Measurements from ENCODE around the gene GNG10.

The GNG10 gene

DNA sequence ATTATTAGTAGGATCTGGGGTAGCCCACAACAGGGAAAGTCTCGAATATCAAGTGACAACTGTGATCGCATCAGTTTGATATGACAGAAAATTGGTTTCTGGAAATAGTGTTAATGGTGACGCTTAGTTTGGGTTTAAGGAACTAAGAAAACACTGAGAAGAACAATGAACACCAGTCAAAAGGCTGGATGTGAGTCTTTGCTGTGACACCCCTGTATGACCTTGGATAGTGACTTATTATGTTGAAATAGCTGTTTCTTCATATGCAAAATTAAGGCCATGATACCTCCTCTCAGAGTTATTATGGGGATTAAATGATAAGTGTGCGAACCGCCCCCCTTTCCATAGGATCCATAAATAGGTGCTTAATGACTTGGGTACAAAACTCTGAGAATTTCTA, 29.3 kb upstream of the GNG10 start:
- Histone ChIP-seq H3K4me3 (ENCODE audit: low read depth, low read length) (peak overlapping the region; percentile 69), H3K4me1 (no peaks in the 10 kb centered on the region), H3K36me3 (no peaks in the 10 kb centered on the region), H3K9me3 (no peaks in the 10 kb centered on the region), H3K27me3 (no peaks in the 10 kb centered on the region)
- no peak for DNase-seq
- TF ChIP-seq, protein P1, sequence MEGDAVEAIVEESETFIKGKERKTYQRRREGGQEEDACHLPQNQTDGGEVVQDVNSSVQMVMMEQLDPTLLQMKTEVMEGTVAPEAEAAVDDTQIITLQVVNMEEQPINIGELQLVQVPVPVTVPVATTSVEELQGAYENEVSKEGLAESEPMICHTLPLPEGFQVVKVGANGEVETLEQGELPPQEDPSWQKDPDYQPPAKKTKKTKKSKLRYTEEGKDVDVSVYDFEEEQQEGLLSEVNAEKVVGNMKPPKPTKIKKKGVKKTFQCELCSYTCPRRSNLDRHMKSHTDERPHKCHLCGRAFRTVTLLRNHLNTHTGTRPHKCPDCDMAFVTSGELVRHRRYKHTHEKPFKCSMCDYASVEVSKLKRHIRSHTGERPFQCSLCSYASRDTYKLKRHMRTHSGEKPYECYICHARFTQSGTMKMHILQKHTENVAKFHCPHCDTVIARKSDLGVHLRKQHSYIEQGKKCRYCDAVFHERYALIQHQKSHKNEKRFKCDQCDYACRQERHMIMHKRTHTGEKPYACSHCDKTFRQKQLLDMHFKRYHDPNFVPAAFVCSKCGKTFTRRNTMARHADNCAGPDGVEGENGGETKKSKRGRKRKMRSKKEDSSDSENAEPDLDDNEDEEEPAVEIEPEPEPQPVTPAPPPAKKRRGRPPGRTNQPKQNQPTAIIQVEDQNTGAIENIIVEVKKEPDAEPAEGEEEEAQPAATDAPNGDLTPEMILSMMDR (IDR thresholded peaks at IDR 0.05; ENCODE audit: low read depth, low read length): no peak

DNA sequence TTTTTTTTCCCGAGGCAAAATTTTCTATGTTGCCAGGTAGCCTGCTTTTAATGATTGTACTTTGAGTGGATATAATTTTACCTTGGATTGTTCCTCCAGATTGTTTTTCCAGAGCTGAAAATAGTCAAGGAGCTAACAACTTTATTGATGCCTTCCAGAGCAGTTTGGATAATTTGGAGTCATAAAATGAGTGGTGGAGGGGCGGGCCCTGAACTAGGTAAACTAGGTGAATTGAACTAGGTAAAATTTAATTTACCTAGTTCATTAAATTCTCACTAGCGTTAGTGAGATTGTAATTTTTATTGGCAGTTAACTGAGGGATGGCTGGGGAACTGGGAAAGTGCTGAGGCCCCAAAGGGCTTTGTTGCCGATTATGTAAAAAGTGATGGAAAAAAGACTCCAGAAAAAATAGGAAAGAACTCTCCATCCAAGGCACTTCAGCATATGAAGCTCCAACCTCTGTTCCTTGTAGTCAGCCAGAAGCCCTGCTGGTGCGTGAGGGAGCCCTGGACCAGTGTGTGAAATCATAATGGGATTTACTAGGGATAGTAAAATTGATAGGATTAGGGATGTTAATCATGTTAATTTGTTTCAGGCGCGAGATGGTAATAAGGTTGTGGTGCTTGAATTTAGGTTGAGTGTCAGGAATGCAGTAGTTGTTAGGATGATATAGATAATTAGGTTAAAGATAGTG, 28.6 kb upstream of the GNG10 start:
- H3K4me1 ChIP-seq: no peaks in the 10 kb centered on the region
- no peak for DNase-seq
- no peaks in the 10 kb centered on the region for H3K9me3 ChIP-seq
- H3K36me3 ChIP-seq: no peaks in the 10 kb centered on the region
- TF ChIP-seq, protein P1 (IDR thresholded peaks at IDR 0.05; ENCODE audit: low read depth, low read length): no peak
- H3K4me3 ChIP-seq (ENCODE audit: low read depth, low read length): peak overlapping the region; percentile 69
- H3K27me3 ChIP-seq: no peaks in the 10 kb centered on the region

DNA sequence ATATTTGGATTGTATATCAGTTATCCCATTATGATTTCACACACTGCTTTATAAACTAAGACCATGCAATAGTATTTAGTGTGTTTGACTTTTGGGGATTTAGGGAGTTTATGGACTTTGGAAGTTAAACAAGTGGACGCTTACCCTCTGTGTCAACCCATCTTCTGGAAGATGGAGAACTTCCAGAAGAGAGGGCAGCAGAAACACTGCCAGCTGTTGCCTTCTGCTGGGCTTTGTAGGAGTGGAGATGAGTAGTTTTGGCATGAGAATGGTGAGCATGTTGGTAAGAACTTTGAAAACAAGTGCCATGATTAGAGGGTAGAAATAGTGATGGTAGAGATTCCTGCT, 28.0 kb upstream of the GNG10 start:
- H3K36me3 ChIP-seq: no peaks in the 10 kb centered on the region
- H3K4me1 ChIP-seq: no peaks in the 10 kb centered on the region
- no peak for DNase-seq
- H3K9me3 ChIP-seq: no peaks in the 10 kb centered on the region
- TF ChIP-seq, protein P1 (IDR thresholded peaks at IDR 0.05; ENCODE audit: low read depth, low read length): no peak
- no peaks in the 10 kb centered on the region for H3K27me3 ChIP-seq
- no peak overlapping the region for H3K4me3 ChIP-seq (ENCODE audit: low read depth, low read length)

DNA sequence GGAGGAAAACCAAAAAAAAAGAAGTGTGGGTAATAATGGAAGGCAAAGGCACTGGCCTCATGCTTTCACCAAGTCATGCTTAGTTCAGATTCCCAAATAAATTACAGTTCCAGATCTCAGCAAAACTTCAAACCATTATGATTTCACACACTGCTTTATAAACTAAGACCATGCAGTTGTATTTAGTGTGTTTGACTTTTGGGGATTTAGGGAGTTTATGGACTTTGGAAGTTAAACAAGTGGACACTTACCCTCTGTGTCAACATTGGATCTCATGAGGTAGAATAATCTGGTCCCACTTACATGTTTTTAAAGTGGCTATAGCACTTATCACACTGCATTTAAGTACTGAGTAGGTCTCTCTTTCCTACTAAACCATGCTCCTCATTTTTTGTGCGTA, 26.5 kb upstream of the GNG10 start:
- H3K4me1 ChIP-seq: no peaks in the 10 kb centered on the region
- DNase-seq: no peak
- no peak overlapping the region for H3K4me3 ChIP-seq (ENCODE audit: low read depth, low read length)
- H3K36me3 ChIP-seq: no peaks in the 10 kb centered on the region
- TF ChIP-seq, protein P1 (IDR thresholded peaks at IDR 0.05; ENCODE audit: low read depth, low read length): no peak
- H3K9me3 ChIP-seq: no peaks in the 10 kb centered on the region
- H3K27me3 ChIP-seq: no peaks in the 10 kb centered on the region

DNA sequence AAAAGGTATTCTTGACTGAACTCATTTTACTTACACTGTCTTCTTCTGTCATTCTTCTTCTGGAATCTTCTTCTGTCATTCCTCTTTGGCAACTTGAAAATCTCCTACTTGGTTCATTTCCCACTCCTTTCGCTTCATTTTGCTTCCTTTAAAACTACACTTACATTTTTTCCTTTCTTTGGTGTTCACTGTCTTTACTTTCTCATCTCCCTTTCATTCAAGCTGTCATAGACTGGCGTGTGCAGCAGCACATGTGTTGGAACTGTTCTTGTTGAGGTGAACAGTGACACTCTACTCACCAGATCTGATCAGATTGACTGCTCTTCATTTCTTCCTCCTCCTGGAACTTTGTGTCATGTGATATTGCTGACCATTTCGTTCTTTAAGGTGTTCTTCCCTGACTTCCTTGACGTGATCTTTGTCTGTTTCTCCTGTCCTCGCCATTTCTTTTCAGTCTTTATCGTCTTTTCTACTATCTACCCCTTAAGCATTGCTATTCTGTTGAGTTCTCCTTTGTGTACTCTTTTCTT, 23.9 kb upstream of the GNG10 start:
- no peaks in the 10 kb centered on the region for H3K36me3 ChIP-seq
- DNase-seq: no peak
- H3K27me3 ChIP-seq: no peaks in the 10 kb centered on the region
- no peak overlapping the region for H3K4me3 ChIP-seq (ENCODE audit: low read depth, low read length)
- H3K4me1 ChIP-seq: no peaks in the 10 kb centered on the region
- H3K9me3 ChIP-seq: no peaks in the 10 kb centered on the region
- TF ChIP-seq, protein P1 (IDR thresholded peaks at IDR 0.05; ENCODE audit: low read depth, low read length): no peak

DNA sequence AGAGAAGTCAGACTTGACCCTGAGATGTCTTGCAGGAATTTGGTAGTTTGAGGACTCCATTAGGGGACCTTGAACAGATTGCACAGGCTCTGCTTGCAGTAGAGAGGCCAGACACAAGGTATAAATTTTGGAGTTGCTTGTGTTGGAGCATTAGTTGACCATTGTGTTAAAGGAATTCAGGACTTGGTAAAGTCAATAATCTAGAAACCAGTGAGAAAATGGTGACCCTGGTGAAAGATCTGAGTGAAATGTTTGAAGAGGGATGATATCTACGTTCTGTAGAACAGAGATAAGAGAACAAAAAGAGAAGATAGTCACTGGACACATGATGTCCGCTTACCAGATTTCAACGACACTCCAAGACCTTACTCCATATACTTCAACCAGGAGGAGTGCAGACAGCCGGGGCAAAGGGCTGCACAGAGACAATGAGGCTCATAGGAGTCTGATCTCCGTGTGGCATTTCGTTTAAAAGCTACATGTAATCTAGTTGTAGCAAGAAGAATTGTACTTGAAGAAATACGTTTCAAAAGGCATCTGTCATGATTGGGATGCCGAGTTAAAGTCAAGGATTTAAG, 17.1 kb upstream of the GNG10 start:
- Histone ChIP-seq H3K27me3 (no peaks in the 10 kb centered on the region), H3K9me3 (no peaks in the 10 kb centered on the region), H3K4me3 (ENCODE audit: low read depth, low read length) (no peak overlapping the region), H3K36me3 (peaks cover 30% of the 10 kb centered on the region), H3K4me1 (no peaks in the 10 kb centered on the region)
- TF ChIP-seq, protein P1 (IDR thresholded peaks at IDR 0.05; ENCODE audit: low read depth, low read length): no peak
- no peak for DNase-seq
